ENCODE data around the gene ZFPM1. TPM values are rescaled to one million over a fixed set of nuclear protein-coding genes. Genes with fewer than 3 reads are reported as not detected.
"Not testable (repeated sequence)": the region's sequence is repeated elsewhere in the genome, so short reads cannot be mapped to it uniquely, and the experiment has no call there.

ZFPM1 gene
- total RNA-seq, 2 experiments from 2014 or later, result 15.0 to 18.0 TPM

- Mint-ChIP-seq H3K9me3 (no peaks in the 10 kb centered on the region), H3K36me3 (ENCODE audit: low read depth) (no peaks in the 10 kb centered on the region), H3K4me3 (no peak overlapping the region), H3K27ac (no peak overlapping the region), H3K4me1 (ENCODE audit: low read depth) (peaks cover 30% of the 10 kb centered on the region), H3K27me3 (no peaks in the 10 kb centered on the region)
- CTCF ChIA-PET, result no interaction called here
- DNase-seq (no peak), ATAC-seq (no peak)
- POLR2A ChIA-PET, result interaction anchor here (0.6 kb wide), 1 partner anchor 568 kb away, joined by 3 read pairs; no protein-coding TSS in a partner anchor
- TF ChIP-seq, protein P1, sequence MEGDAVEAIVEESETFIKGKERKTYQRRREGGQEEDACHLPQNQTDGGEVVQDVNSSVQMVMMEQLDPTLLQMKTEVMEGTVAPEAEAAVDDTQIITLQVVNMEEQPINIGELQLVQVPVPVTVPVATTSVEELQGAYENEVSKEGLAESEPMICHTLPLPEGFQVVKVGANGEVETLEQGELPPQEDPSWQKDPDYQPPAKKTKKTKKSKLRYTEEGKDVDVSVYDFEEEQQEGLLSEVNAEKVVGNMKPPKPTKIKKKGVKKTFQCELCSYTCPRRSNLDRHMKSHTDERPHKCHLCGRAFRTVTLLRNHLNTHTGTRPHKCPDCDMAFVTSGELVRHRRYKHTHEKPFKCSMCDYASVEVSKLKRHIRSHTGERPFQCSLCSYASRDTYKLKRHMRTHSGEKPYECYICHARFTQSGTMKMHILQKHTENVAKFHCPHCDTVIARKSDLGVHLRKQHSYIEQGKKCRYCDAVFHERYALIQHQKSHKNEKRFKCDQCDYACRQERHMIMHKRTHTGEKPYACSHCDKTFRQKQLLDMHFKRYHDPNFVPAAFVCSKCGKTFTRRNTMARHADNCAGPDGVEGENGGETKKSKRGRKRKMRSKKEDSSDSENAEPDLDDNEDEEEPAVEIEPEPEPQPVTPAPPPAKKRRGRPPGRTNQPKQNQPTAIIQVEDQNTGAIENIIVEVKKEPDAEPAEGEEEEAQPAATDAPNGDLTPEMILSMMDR (IDR thresholded peaks at IDR 0.05), result no peak
- intact Hi-C loops (cut with micrococcal nuclease), result no loop called here
Observed at GRCh38 chr16:88482630-88483391, 29.7 kb downstream of the ZFPM1 start.

DNA sequence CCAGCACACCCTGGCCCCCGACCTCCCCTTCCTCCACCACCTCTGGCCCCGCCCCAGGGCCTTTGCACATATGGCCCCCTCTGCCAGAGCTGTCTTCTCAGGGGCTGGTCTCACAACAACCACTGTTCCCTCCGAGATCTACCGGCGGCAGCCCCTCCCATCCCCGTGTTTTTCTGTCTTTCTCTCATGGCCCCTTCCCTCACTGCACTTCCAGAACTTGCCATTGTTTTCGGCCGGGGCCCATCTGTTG is 30.2 kb downstream of the ZFPM1 start:
- H3K4me3 Mint-ChIP-seq, result no peak overlapping the region
- no peaks in the 10 kb centered on the region for H3K27me3 Mint-ChIP-seq
- H3K27ac Mint-ChIP-seq, result no peak overlapping the region
- no peak for DNase-seq
- intact Hi-C loops (cut with micrococcal nuclease), result no loop called here
- ChIA-PET CTCF (no interaction called here), POLR2A (no interaction called here)
- H3K4me1 Mint-ChIP-seq (ENCODE audit: low read depth), result peaks cover 25% of the 10 kb centered on the region
- TF ChIP-seq, protein P1 (IDR thresholded peaks at IDR 0.05), result no peak
- no peaks in the 10 kb centered on the region for H3K36me3 Mint-ChIP-seq (ENCODE audit: low read depth)
- no peaks in the 10 kb centered on the region for H3K9me3 Mint-ChIP-seq
- ATAC-seq, result no peak

DNA sequence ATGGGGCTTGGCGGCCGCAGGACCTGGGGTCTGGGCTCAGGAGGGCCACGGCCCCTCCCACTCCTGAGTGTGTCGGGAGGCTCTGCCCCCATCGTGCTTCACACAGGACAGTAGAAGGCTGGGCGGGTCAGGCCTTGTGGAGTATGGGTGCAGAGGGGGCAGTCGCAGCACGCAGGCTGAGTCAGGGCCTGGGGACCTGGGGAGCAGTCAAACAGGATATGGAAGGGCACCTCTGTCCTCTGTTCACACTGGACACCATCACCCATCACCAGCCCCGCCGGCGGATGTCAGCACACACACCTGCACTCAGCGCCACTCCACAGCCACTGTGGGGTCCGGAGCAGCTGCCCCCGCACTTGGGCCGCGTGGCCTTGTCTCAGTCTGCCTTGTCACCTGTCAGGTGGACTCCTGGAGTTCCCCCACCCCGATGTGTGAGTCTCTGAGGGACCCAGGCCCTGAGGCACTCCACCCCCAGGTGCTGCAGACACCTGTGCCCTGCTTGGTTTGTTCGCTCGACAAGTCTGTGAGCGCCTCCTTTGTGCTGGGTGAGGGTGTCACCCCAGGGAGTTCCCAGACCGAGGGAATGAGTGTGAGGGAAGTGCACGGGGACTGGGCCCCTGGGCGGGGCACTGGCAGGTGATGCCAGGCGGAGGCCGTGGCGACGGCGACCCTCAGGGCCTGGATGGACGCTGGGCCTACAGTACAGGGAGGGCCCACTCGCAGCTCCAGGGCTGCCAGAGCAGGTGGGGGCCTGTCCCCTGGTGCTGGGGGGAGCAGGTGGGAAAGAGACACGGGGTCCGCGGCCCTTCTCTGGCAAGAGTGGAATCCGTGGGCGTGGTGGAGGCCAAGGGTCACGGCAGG is 31.7 kb downstream of the ZFPM1 start:
- Mint-ChIP-seq H3K27me3 (no peaks in the 10 kb centered on the region), H3K4me1 (ENCODE audit: low read depth) (peaks cover 12% of the 10 kb centered on the region), H3K4me3 (no peak overlapping the region), H3K36me3 (ENCODE audit: low read depth) (no peaks in the 10 kb centered on the region), H3K27ac (no peak overlapping the region), H3K9me3 (no peaks in the 10 kb centered on the region)
- intact Hi-C loops (cut with micrococcal nuclease), result no loop called here
- POLR2A ChIA-PET, result interaction anchor here (0.9 kb wide), 1 partner anchor 31 kb away, joined by 3 read pairs; no protein-coding TSS in a partner anchor
- CTCF ChIA-PET, result no interaction called here
- no peak for DNase-seq
- TF ChIP-seq, protein P1 (IDR thresholded peaks at IDR 0.05), result no peak
- no peak for ATAC-seq

DNA sequence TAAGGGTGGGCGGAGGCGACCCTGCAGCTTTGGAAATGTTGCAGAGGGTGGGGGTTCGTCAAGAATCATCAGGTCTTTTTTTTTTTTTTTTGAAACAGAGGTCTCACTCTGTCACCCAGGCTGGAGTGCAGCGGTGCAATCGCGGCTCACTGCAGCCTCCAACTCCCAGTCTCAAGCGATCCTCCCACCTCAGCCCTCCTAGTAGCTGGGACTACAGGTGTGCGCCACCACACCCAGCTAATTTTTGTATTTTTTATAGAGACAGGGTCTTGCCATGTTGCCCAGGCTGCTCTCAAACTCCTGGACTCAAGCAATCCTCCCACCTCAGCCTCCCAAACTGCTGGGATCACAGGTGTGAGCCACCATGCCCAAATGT is 32.3 kb downstream of the ZFPM1 start:
- POLR2A ChIA-PET, result interaction anchor here (0.9 kb wide), 1 partner anchor 30 kb away, joined by 3 read pairs; no protein-coding TSS in a partner anchor
- intact Hi-C loops (cut with micrococcal nuclease); ATAC-seq; H3K9me3 Mint-ChIP-seq; DNase-seq; H3K4me3 Mint-ChIP-seq; CTCF ChIA-PET; H3K27ac Mint-ChIP-seq; H3K4me1 Mint-ChIP-seq (ENCODE audit: low read depth); H3K36me3 Mint-ChIP-seq (ENCODE audit: low read depth); H3K27me3 Mint-ChIP-seq: not testable (repeated sequence)

- ATAC-seq, result no peak
- Mint-ChIP-seq H3K4me3 (no peak overlapping the region), H3K27me3 (no peaks in the 10 kb centered on the region), H3K9me3 (no peaks in the 10 kb centered on the region), H3K36me3 (ENCODE audit: low read depth) (no peaks in the 10 kb centered on the region), H3K27ac (no peak overlapping the region), H3K4me1 (ENCODE audit: low read depth) (peaks cover 4% of the 10 kb centered on the region)
- no peak for DNase-seq
- intact Hi-C loops (cut with micrococcal nuclease), result no loop called here
- TF ChIP-seq, protein P1 (IDR thresholded peaks at IDR 0.05), result no peak
- POLR2A ChIA-PET, result no interaction called here
- CTCF ChIA-PET, result no interaction called here
Observed at GRCh38 chr16:88486398-88487123, 33.5 kb downstream of the ZFPM1 start.

All from activated CD8-positive, alpha-beta T cell treated with anti-CD3 and anti-CD28 coated beads for 36 hours (primary cell).